HepG2 (cell line): ENCODE results near the gene CA11. TPM values are rescaled to one million over a fixed set of nuclear protein-coding genes. Genes with fewer than 3 reads are reported as not detected.

Experiments used
- ATAC-seq: fragments of 200-7000 bp; cut with Tn5 transposase; 3 replicates; pipeline ENCODE4 v1.9.1; 2020; ENCODE audit warnings: mild to moderate bottlenecking, moderate library complexity
- BruUV-seq: library from RNA; stranded (reverse); fragments of 400-500 nt; replicated peaks from 2 replicates; lab custom pipeline; 2021; lab: Mats Ljungman, UMichigan
- CTCF ChIA-PET: fragments of 300-600 bp; formaldehyde crosslinking; extraction: SDS; loops from one replicate; lab custom pipeline; 2021; ENCODE audit warnings: low total read pairs, inconsistent platforms, low intra/inter-chr PET ratio; lab: Yijun Ruan, JAX
- POLR2A ChIA-PET: fragments of 350-600 bp; sonication (Branson Sonifier 250); formaldehyde crosslinking; loops from one replicate; lab custom pipeline; 2020; ENCODE audit warnings: antibody characterized with exemption, inconsistent platforms; lab: Yijun Ruan, JAX
- DNase-seq: peaks from one replicate; pipeline ENCODE4 v3.0.0-alpha.2; 2015; ENCODE audit warnings: low spot score
- FAIRE-seq: peaks from 3 replicates; lab custom pipeline; 2011; peaks lifted over from hg19 to GRCh38; lab: Jason Lieb, UNC
- H2AFZ ChIP-seq: one replicate; pipeline ENCODE4 v1.6.1; 2011; ENCODE audit warnings: low read length, inconsistent platforms
- H3K27ac ChIP-seq: fragments of 300-600 bp; 3 replicates; pipeline ENCODE4 v1.8.0; 2011; ENCODE audit warnings: mixed run types, mild to moderate bottlenecking, mixed read lengths, low read length, inconsistent platforms; ENCODE audit not compliant: insufficient read depth; ENCODE audit errors: extremely low read length
- H3K27me3 ChIP-seq, 2 experiments: fragments of 200-600 bp in 1 of 2; 2 replicates in 1 of 2; 3 replicates in 1 of 2; pipeline versions ENCODE4 v1.6.0 to v1.8.0; 2011; ENCODE audit warnings: low read length in 2 of 2, mild to moderate bottlenecking in 2 of 2, moderate library complexity in 2 of 2, inconsistent platforms in 1 of 2; ENCODE audit not compliant: insufficient read depth in 2 of 2, control insufficient read depth in 1 of 2
- H3K36me3 ChIP-seq, 2 experiments: fragments of 200-600 bp in 1 of 2; replicated peaks in 1 of 2; 2 replicates in 1 of 2; 3 replicates in 1 of 2; pipeline versions ENCODE4 v1.5.1 to v1.8.0; 2011; ENCODE audit warnings: low read length in 2 of 2, inconsistent platforms in 1 of 2; ENCODE audit not compliant: insufficient read depth in 2 of 2, control insufficient read depth in 1 of 2
- H3K4me1 ChIP-seq: 2 replicates; pipeline ENCODE4 v1.5.1; 2012; ENCODE audit warnings: low read length, inconsistent platforms; ENCODE audit not compliant: insufficient read depth
- H3K4me2 ChIP-seq: 2 replicates; pipeline ENCODE4 v1.6.0; 2011; ENCODE audit warnings: low read depth, low read length, inconsistent platforms
- H3K4me3 ChIP-seq, 3 experiments: fragments of 200-600 bp in 1 of 3; sonication (generic), shearing (Covaris generic) in 1 of 3; replicated peaks in 1 of 3; 2 replicates each; pipeline ENCODE4 v1.5.1; 2011 to 2016; ENCODE audit warnings: low read length in 3 of 3, inconsistent platforms in 2 of 3, low read depth in 2 of 3, mild to moderate bottlenecking in 2 of 3, control low read depth in 1 of 3, mixed read lengths in 1 of 3; ENCODE audit not compliant: insufficient read depth in 1 of 3
- H3K79me2 ChIP-seq: one replicate; pipeline ENCODE4 v1.6.1; 2011; ENCODE audit warnings: low read length, inconsistent platforms; ENCODE audit not compliant: insufficient read depth
- H3K9ac ChIP-seq: 2 replicates; pipeline ENCODE4 v1.6.0; 2011; ENCODE audit warnings: mild to moderate bottlenecking, low read depth, low read length, inconsistent platforms; ENCODE audit not compliant: insufficient read depth
- H3K9me3 ChIP-seq: 2 replicates; pipeline ENCODE4 v1.5.1; 2012; ENCODE audit warnings: mild to moderate bottlenecking, low read length
- H4K20me1 ChIP-seq: 2 replicates; pipeline ENCODE4 v1.6.0; 2011; ENCODE audit warnings: inconsistent platforms, mild to moderate bottlenecking, low read length, moderate library complexity; ENCODE audit not compliant: insufficient read depth
- AGO2 ChIP-seq: fragments of 200-400 bp; formaldehyde crosslinking; optimal IDR thresholded peaks from 2 replicates; pipeline ENCODE3; 2017; ENCODE audit warnings: mild to moderate bottlenecking, low read depth, low read length, moderate library complexity
- CENPBD1 ChIP-seq: sonication (generic); formaldehyde crosslinking; IDR thresholded peaks from 2 replicates; pipeline ENCODE4 v1.8.0; 2022; ENCODE audit warnings: missing genetic modification reagents, low read depth, mild to moderate bottlenecking, borderline replicate concordance
- ELF1 ChIP-seq: sonication (generic); formaldehyde crosslinking; IDR thresholded peaks from 2 replicates; pipeline ENCODE4 v1.4.0; 2020; ENCODE audit warnings: missing genetic modification reagents
- MAFF ChIP-seq: IDR thresholded peaks from 2 replicates; pipeline ENCODE4 v1.6.1; 2011; ENCODE audit warnings: low read depth, low read length, improper control_type of control experiment
- MAFK ChIP-seq, 2 experiments: IDR thresholded peaks in 1 of 2; conservative IDR thresholded peaks in 1 of 2; 2 replicates each; pipeline ENCODE4 v1.6.1; 2011; ENCODE audit warnings: improper control_type of control experiment in 2 of 2, low read length in 2 of 2
- MED13 ChIP-seq: sonication (generic); formaldehyde crosslinking; IDR thresholded peaks from 2 replicates; pipeline ENCODE4 v1.5.0; 2020; ENCODE audit warnings: missing genetic modification reagents
- YY1 ChIP-seq: IDR thresholded peaks from 2 replicates; pipeline ENCODE4 v1.6.1; 2011; ENCODE audit warnings: low read length, low read depth, moderate library complexity, mild to moderate bottlenecking; ENCODE audit not compliant: insufficient read depth, insufficient replicate concordance
- ZNF335 ChIP-seq: sonication (generic); formaldehyde crosslinking; IDR thresholded peaks from 2 replicates; pipeline ENCODE4 v1.4.0; 2020; ENCODE audit warnings: missing genetic modification reagents
- ZNF629 ChIP-seq: sonication (generic); formaldehyde crosslinking; conservative IDR thresholded peaks from 2 replicates; pipeline ENCODE4 v1.5.0; 2020; ENCODE audit warnings: missing genetic modification reagents
- ZNF672 ChIP-seq: sonication (generic); formaldehyde crosslinking; IDR thresholded peaks from 2 replicates; pipeline ENCODE4 v1.8.1; 2022; ENCODE audit warnings: missing genetic modification reagents
- ZNF839 ChIP-seq: sonication (generic); formaldehyde crosslinking; IDR thresholded peaks from 2 replicates; pipeline ENCODE4 v1.4.0; 2020; ENCODE audit warnings: missing genetic modification reagents, mild to moderate bottlenecking, borderline replicate concordance
- WGBS: methylation state at CpG from one replicate; pipeline ENCODE4 v1.1.6; 2017; ENCODE audit warnings: low lambda C conversion rate; 5-methylcytosine and 5-hydroxymethylcytosine counted together
- in situ Hi-C: cut with HindIII; loops from 2 replicates; pipeline ENCODE4 v1.10.0; 2017; ENCODE audit warnings: low pct_unique_long_range_greater_than_20kb; ENCODE audit not compliant: extremely low pct_ligation_motif_present
- intact Hi-C: fragments of 100-400 bp; cut with micrococcal nuclease; formaldehyde crosslinking; loops from one replicate; pipeline ENCODE4 v1.10.0; 2022; ENCODE audit not compliant: unreplicated experiment
- polyA plus RNA-seq, 8 experiments: library from polyadenylated mRNA; depleted of rRNA in 3 of 8; stranded (reverse) in 7 of 8; unstranded in 1 of 8; fragments of >200 nt; fragmentation: Illumina TruSeq in 4 of 8; extraction: Trizol in 4 of 8; gene quantifications; 2 replicates each; pipeline versions ENCODE4 v1.2.1 to v1.2.3, GENCODE V29; 2011 to 2016; ENCODE audit warnings: low read depth in 4 of 8, missing spikeins in 1 of 8, mixed read lengths in 1 of 8; ENCODE audit not compliant: insufficient read depth in 1 of 8
- total RNA-seq, 5 experiments: library from RNA; depleted of rRNA; stranded (reverse); fragments of >200 nt; fragmentation: Illumina TruSeq; extraction: Trizol; gene quantifications; 2 replicates each; pipeline ENCODE4 v1.2.3, GENCODE V29; 2016; ENCODE audit warnings: low read depth in 1 of 5

Gene CA11
- total and polyA plus RNA-seq, 2 of the 13 experiments (the other 11 are each of a cell fraction or from before 2014, with no cell fraction given) = 0.41 to 0.58 TPM

GRCh38 chr19:48611872-48612271 is 34.1 kb downstream of the CA11 start:
- Histone ChIP-seq H3K9ac (no peak overlapping the region), H3K4me1 (peaks cover 35% of the 10 kb centered on the region), H4K20me1 (peaks cover 22% of the 10 kb centered on the region; the same call in 1 of the 2 replicates), H3K27ac (no peak overlapping the region), H2AFZ (no peak overlapping the region), H3K36me3 (peaks cover 12 to 19% of the 10 kb centered on the region in 2 experiments), H3K27me3 (no peaks in the 10 kb centered on the region), H3K4me2 (no peak overlapping the region), H3K9me3 (no peaks in the 10 kb centered on the region), H3K79me2 (peaks cover 7% of the 10 kb centered on the region), H3K4me3 (no peak overlapping the region)
- FAIRE-seq = no peak
- intact Hi-C loops = no loop called here
- 77% methylated on average over 7 of the region's 14 CpGs for WGBS
- DNase-seq = no peak
- BruUV-seq = no TSS peak
- ATAC-seq = no peak
- in situ Hi-C loops = no loop called here
- no peak for TF ChIP-seq YY1
- no peak for TF ChIP-seq CENPBD1 (CRISPR knock-in tag)
- TF ChIP-seq ZNF839 (CRISPR knock-in tag) = no peak
- TF ChIP-seq MAFF = peak; percentile 21; the same call in 1 of the 2 replicates
- no peak for TF ChIP-seq ZNF672 (CRISPR knock-in tag)
- TF ChIP-seq AGO2 = peak; percentile 36
- TF ChIP-seq MAFK (conservative IDR thresholded peaks at IDR 0.05 in 1 of 2, IDR thresholded peaks at IDR 0.05 in 1 of 2; ENCODE audit: low read length in 2 of 2) = peak in 1 of 2 experiments; percentile 40; a peak in 3 of 4 replicates
- ChIA-PET POLR2A (no interaction called here), CTCF (no interaction called here)

DNA sequence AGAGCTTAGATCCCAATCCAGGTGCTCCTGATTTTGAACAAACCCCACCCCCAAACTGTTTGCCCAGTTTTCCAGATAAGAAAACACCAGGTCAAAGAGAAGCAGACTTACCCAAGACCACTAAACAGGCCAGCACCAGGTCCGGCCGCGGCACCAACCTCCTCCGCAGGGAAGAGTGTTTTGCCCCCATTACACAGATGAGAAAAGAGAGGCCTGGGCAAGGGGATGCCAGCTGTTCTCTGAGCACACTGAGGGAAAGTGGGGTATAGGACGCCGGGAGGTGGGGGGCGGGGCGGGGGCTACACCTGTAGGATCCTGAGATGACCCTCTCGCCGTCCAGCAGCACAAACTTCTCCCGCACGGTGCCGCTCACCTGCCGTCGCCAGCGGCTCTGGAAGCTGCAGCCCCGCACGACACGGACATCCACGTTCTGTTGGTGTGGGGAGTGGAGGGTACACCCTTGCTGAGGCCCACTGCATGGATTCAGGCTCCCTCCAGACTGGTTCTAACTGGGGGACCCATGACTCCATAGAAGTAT is 36.3 kb downstream of the CA11 start:
- WGBS = 58% methylated on average over 13 of the region's 20 CpGs
- in situ Hi-C loops (no loop called here), intact Hi-C loops (no loop called here)
- no peak overlapping the region for H3K4me3 ChIP-seq
- no peaks in the 10 kb centered on the region for H3K9me3 ChIP-seq
- no peaks in the 10 kb centered on the region for H3K36me3 ChIP-seq
- no peaks in the 10 kb centered on the region; a peak in 1 of 5 replicates for H3K27me3 ChIP-seq
- CTCF ChIA-PET = interaction anchor here (1.4 to 2.1 kb wide), 2 partner anchors 21 to 120 kb away, joined by 3 to 10 read pairs; no protein-coding TSS in a partner anchor
- no peaks in the 10 kb centered on the region for H3K79me2 ChIP-seq
- TF ChIP-seq ELF1 (no peak), ZNF629 (CRISPR knock-in tag) (peak; percentile 31; the same call in 1 of the 2 replicates), ZNF335 (CRISPR knock-in tag) (no peak), MED13 (CRISPR knock-in tag) (no peak)
- no peak for DNase-seq
- FAIRE-seq = no peak
- peaks cover 21% of the 10 kb centered on the region for H3K4me1 ChIP-seq
- H3K9ac ChIP-seq = no peak overlapping the region
- no peak for ATAC-seq
- no TSS peak for BruUV-seq
- H3K27ac ChIP-seq = no peak overlapping the region
- POLR2A ChIA-PET = interaction anchor here (1.2 to 1.8 kb wide), 4 partner anchors 9 to 24 kb away, joined by 3 to 28 read pairs (median 4); partner anchors contain the start of genes RPL18 and SPHK2
- no peak overlapping the region for H3K4me2 ChIP-seq
- H2AFZ ChIP-seq = no peak overlapping the region
- no peaks in the 10 kb centered on the region for H4K20me1 ChIP-seq
